Right forelimb (tissue), 1 donor: Measurements from ENCODE around the gene EPHA6.
"Not testable (repeated sequence)": the region's sequence is repeated elsewhere in the genome, so short reads cannot be mapped to it uniquely, and the experiment has no call there.

Experiments used
- DNase-seq: peaks from one replicate; pipeline ENCODE4 v3.0.0-alpha.2; 2018

Gene EPHA6

GRCh38 chr3:97485206-97485605, 670.8 kb downstream of the EPHA6 start:
- no peak for DNase-seq

GRCh38 chr3:97487587-97487986, 673.2 kb downstream of the EPHA6 start:
- DNase-seq: no peak

- no peak for DNase-seq
These were observed 674.3 kb downstream of the EPHA6 start for GRCh38 chr3:97488741-97489140.

GRCh38 chr3:97495896-97496295, 681.5 kb downstream of the EPHA6 start:
- no peak for DNase-seq

GRCh38 chr3:97497138-97497537, 682.7 kb downstream of the EPHA6 start:
- no peak for DNase-seq

- no peak for DNase-seq
These were observed 690.1 kb downstream of the EPHA6 start for GRCh38 chr3:97504463-97504862.

- no peak for DNase-seq
These were observed 696.4 kb downstream of the EPHA6 start for GRCh38 chr3:97510795-97511194.

- no peak for DNase-seq
These were observed 700.7 kb downstream of the EPHA6 start for GRCh38 chr3:97515076-97515475.

GRCh38 chr3:97530691-97531090, 716.3 kb downstream of the EPHA6 start:
- DNase-seq: no peak

- DNase-seq: not testable (repeated sequence)
These were observed 733.2 kb downstream of the EPHA6 start for GRCh38 chr3:97547573-97547972.

- DNase-seq: no peak
These were observed 736.0 kb downstream of the EPHA6 start for GRCh38 chr3:97550408-97550807.

- DNase-seq: no peak
These were observed 737.8 kb downstream of the EPHA6 start for GRCh38 chr3:97552186-97552585.

GRCh38 chr3:97575742-97576141, 761.3 kb downstream of the EPHA6 start:
- DNase-seq: no peak

- no peak for DNase-seq
These were observed 761.8 kb downstream of the EPHA6 start for GRCh38 chr3:97576221-97576620.

- no peak for DNase-seq
These were observed 765.0 kb downstream of the EPHA6 start for GRCh38 chr3:97579365-97579764.

- no peak for DNase-seq
These were observed 796.2 kb downstream of the EPHA6 start for GRCh38 chr3:97610626-97611025.

GRCh38 chr3:97612632-97613031, 798.2 kb downstream of the EPHA6 start:
- DNase-seq: no peak

- DNase-seq: no peak
These were observed 798.7 kb downstream of the EPHA6 start for GRCh38 chr3:97613139-97613538.

GRCh38 chr3:97620514-97620913, 806.1 kb downstream of the EPHA6 start:
- DNase-seq: not testable (repeated sequence)

GRCh38 chr3:97636465-97636864, 822.1 kb downstream of the EPHA6 start:
- DNase-seq: no peak

- no peak for DNase-seq
These were observed 832.5 kb downstream of the EPHA6 start for GRCh38 chr3:97646932-97647331.

- no peak for DNase-seq
These were observed 833.1 kb downstream of the EPHA6 start for GRCh38 chr3:97647441-97647982.

- DNase-seq: no peak
These were observed 841.6 kb downstream of the EPHA6 start for GRCh38 chr3:97655971-97656370.

- DNase-seq: no peak
These were observed 842.2 kb downstream of the EPHA6 start for GRCh38 chr3:97656638-97657037.

GRCh38 chr3:97658668-97659285, 844.4 kb downstream of the EPHA6 start:
- DNase-seq: no peak
